T-helper 17 cell (primary cell): ENCODE measurements around the gene SLX9. TPM values are rescaled to one million over a fixed set of nuclear protein-coding genes. Genes with fewer than 3 reads are reported as not detected.

Experiments
- ATAC-seq: fragments of 150-1000 bp; cut with Tn5 transposase; 2 replicates; pipeline ENCODE4 v1.10.0; 2021; ENCODE audit warnings: mild to moderate bottlenecking, moderate library complexity
- DNase-seq, 3 donors: peaks; one replicate each; pipeline versions ENCODE4 v3.0.0 to v3.0.0-alpha.2; 2020 to 2021
- H3K9me3 ChIP-seq: one replicate; pipeline ENCODE4 v1.7.0; 2013; ENCODE audit warnings: low read length, mild to moderate bottlenecking; ENCODE audit not compliant: control insufficient read depth, poor library complexity, severe bottlenecking
- H3K27ac Mint-ChIP-seq: one replicate; pipeline ENCODE4 v1.8.0; 2022; ENCODE audit warnings: mild to moderate bottlenecking, moderate library complexity, mixed read lengths
- H3K27me3 Mint-ChIP-seq: one replicate; pipeline ENCODE4 v1.8.0; 2022; ENCODE audit warnings: mixed read lengths
- H3K36me3 Mint-ChIP-seq: one replicate; pipeline ENCODE4 v1.8.0; 2022; ENCODE audit warnings: low read depth, mixed read lengths
- H3K4me1 Mint-ChIP-seq: one replicate; pipeline ENCODE4 v1.8.0; 2022; ENCODE audit warnings: mild to moderate bottlenecking, mixed read lengths
- H3K4me3 Mint-ChIP-seq: one replicate; pipeline ENCODE4 v1.8.0; 2022; ENCODE audit warnings: mild to moderate bottlenecking, moderate library complexity, mixed read lengths
- total RNA-seq, 4 donors: library from RNA in 2 of 4; stranded (reverse) in 2 of 4; gene quantifications; one replicate each; pipeline ENCODE4 v1.2.3 and lab custom pipeline; 2022 to 2026

Gene SLX9
- total RNA-seq, 2 donors from 2014 or later, result 14.0 to 15.4 TPM

GRCh38 chr21:44944596-44944995, 4.8 kb downstream of the SLX9 start:
- DNase-seq (no peak), ATAC-seq (no peak)
- Mint-ChIP-seq H3K27me3 (no peaks in the 10 kb centered on the region), H3K27ac (no peak overlapping the region), H3K4me3 (no peak overlapping the region), H3K36me3 (peaks cover 4% of the 10 kb centered on the region), H3K4me1 (peaks cover 25% of the 10 kb centered on the region)
- H3K9me3 ChIP-seq, result no peaks in the 10 kb centered on the region

- no peak for DNase-seq
These were observed 6.6 kb downstream of the SLX9 start for GRCh38 chr21:44946254-44947041.

GRCh38 chr21:44947111-44947929, 7.5 kb downstream of the SLX9 start:
- no peak overlapping the region for H3K4me3 Mint-ChIP-seq
- no peak for DNase-seq
- ATAC-seq, result no peak
- no peak overlapping the region for H3K27ac Mint-ChIP-seq
- no peaks in the 10 kb centered on the region for H3K9me3 ChIP-seq
- peaks cover 13% of the 10 kb centered on the region for H3K4me1 Mint-ChIP-seq
- peaks cover 3% of the 10 kb centered on the region for H3K36me3 Mint-ChIP-seq
- H3K27me3 Mint-ChIP-seq, result no peaks in the 10 kb centered on the region

More at GRCh38 chr21:44946254-44947041, 6.6 kb downstream of the SLX9 start:
- Mint-ChIP-seq H3K36me3 (peaks cover 4% of the 10 kb centered on the region), H3K4me3 (no peak overlapping the region), H3K27me3 (no peaks in the 10 kb centered on the region), H3K4me1 (peaks cover 18% of the 10 kb centered on the region), H3K27ac (no peak overlapping the region)
- no peaks in the 10 kb centered on the region for H3K9me3 ChIP-seq
- ATAC-seq, result no peak

GRCh38 chr21:44947930-44948331, 8.1 kb downstream of the SLX9 start:
- H3K4me1 Mint-ChIP-seq, result peaks cover 10% of the 10 kb centered on the region
- no peaks in the 10 kb centered on the region for H3K27me3 Mint-ChIP-seq
- no peak overlapping the region for H3K4me3 Mint-ChIP-seq
- ATAC-seq, result no peak
- peak in 1 of 3 donors; percentile 10 for DNase-seq
- no peak overlapping the region for H3K27ac Mint-ChIP-seq
- peaks cover 2% of the 10 kb centered on the region for H3K36me3 Mint-ChIP-seq
- no peaks in the 10 kb centered on the region for H3K9me3 ChIP-seq

- Mint-ChIP-seq H3K27ac (no peak overlapping the region), H3K4me3 (no peak overlapping the region), H3K36me3 (peaks cover 2% of the 10 kb centered on the region), H3K27me3 (no peaks in the 10 kb centered on the region), H3K4me1 (peaks cover 10% of the 10 kb centered on the region)
- H3K9me3 ChIP-seq, result no peaks in the 10 kb centered on the region
- DNase-seq (no peak), ATAC-seq (no peak)
These were observed 8.7 kb downstream of the SLX9 start for GRCh38 chr21:44948426-44949120.

- peak overlapping the region; percentile 39 for H3K4me3 Mint-ChIP-seq
- H3K9me3 ChIP-seq, result no peaks in the 10 kb centered on the region
- ATAC-seq (no peak), DNase-seq (peak in 1 of 3 donors; percentile 10)
- peaks cover 12% of the 10 kb centered on the region for H3K4me1 Mint-ChIP-seq
- H3K27me3 Mint-ChIP-seq, result no peaks in the 10 kb centered on the region
- peaks cover 2% of the 10 kb centered on the region for H3K36me3 Mint-ChIP-seq
- H3K27ac Mint-ChIP-seq, result peak overlapping the region; percentile 43
These were observed 9.4 kb downstream of the SLX9 start for GRCh38 chr21:44949161-44949778.

GRCh38 chr21:44949779-44950198, 10.0 kb downstream of the SLX9 start:
- H3K9me3 ChIP-seq, result no peaks in the 10 kb centered on the region
- H3K27me3 Mint-ChIP-seq, result no peaks in the 10 kb centered on the region
- H3K27ac Mint-ChIP-seq, result peak overlapping the region; percentile 43
- peak; percentile 93 for ATAC-seq
- DNase-seq, result peak; percentile 65 to 84 (median 71)
- peaks cover 2% of the 10 kb centered on the region for H3K36me3 Mint-ChIP-seq
- peak overlapping the region; percentile 39 for H3K4me3 Mint-ChIP-seq
- peaks cover 10% of the 10 kb centered on the region for H3K4me1 Mint-ChIP-seq

- Mint-ChIP-seq H3K27me3 (no peaks in the 10 kb centered on the region), H3K27ac (peak overlapping the region; percentile 34), H3K4me1 (peaks cover 9% of the 10 kb centered on the region), H3K4me3 (no peak overlapping the region), H3K36me3 (peaks cover 2% of the 10 kb centered on the region)
- DNase-seq (no peak), ATAC-seq (no peak)
- no peaks in the 10 kb centered on the region for H3K9me3 ChIP-seq
These were observed 10.5 kb downstream of the SLX9 start for GRCh38 chr21:44950351-44950750.

- Mint-ChIP-seq H3K36me3 (no peaks in the 10 kb centered on the region), H3K27me3 (no peaks in the 10 kb centered on the region), H3K27ac (no peak overlapping the region), H3K4me3 (no peak overlapping the region), H3K4me1 (peaks cover 9% of the 10 kb centered on the region)
- H3K9me3 ChIP-seq, result no peaks in the 10 kb centered on the region
- no peak for DNase-seq
- no peak for ATAC-seq
These were observed 11.5 kb downstream of the SLX9 start for GRCh38 chr21:44951186-44951915.

GRCh38 chr21:44952116-44952928, 12.5 kb downstream of the SLX9 start:
- H3K27me3 Mint-ChIP-seq, result no peaks in the 10 kb centered on the region

GRCh38 chr21:44952929-44953627, 13.2 kb downstream of the SLX9 start:
- Mint-ChIP-seq H3K36me3 (no peaks in the 10 kb centered on the region), H3K27ac (no peak overlapping the region), H3K27me3 (no peaks in the 10 kb centered on the region), H3K4me3 (no peak overlapping the region), H3K4me1 (peaks cover 15% of the 10 kb centered on the region)
- H3K9me3 ChIP-seq, result no peaks in the 10 kb centered on the region
- ATAC-seq (no peak), DNase-seq (no peak)

More at GRCh38 chr21:44952116-44952928, 12.5 kb downstream of the SLX9 start:
- H3K4me1 Mint-ChIP-seq, result peaks cover 11% of the 10 kb centered on the region
- H3K27ac Mint-ChIP-seq, result no peak overlapping the region
- ATAC-seq, result no peak
- H3K9me3 ChIP-seq, result no peaks in the 10 kb centered on the region
- DNase-seq, result no peak
- no peaks in the 10 kb centered on the region for H3K36me3 Mint-ChIP-seq
- H3K4me3 Mint-ChIP-seq, result no peak overlapping the region
